Pulmonary artery endothelial cell (primary cell): Measurements from ENCODE around the gene BAX. TPM values are rescaled to one million over a fixed set of nuclear protein-coding genes. Genes with fewer than 3 reads are reported as not detected.

Experiments
- DNase-seq: peaks from one replicate; pipeline ENCODE4 v3.0.0-alpha.2; 2011; ENCODE audit warnings: low read depth, low spot score
- total RNA-seq: library from RNA; depleted of rRNA; stranded (reverse); fragments of >200 nt; gene quantifications from 2 replicates; pipeline ENCODE4 v1.2.3, GENCODE V29; 2014

The BAX gene
- total RNA-seq, 1 donor from 2014 or later = 130 TPM

GRCh38 chr19:48928164-48929025 lies 26.3 kb upstream of the BAX start:
- no peak for DNase-seq

- no peak for DNase-seq
These were observed 21.2 kb upstream of the BAX start, which contains the start of gene DHDH for GRCh38 chr19:48933382-48933932. DHDH (plus strand) TSS chr19:48933699; CDS start chr19:48933722, 23 bp downstream.

- no peak for DNase-seq
These were observed 19.8 kb upstream of the BAX start for GRCh38 chr19:48934837-48935236.

GRCh38 chr19:48935864-48936263 lies 18.8 kb upstream of the BAX start:
- no peak for DNase-seq

- DNase-seq = no peak
These were observed 16.4 kb upstream of the BAX start for GRCh38 chr19:48938256-48938655.

- no peak for DNase-seq
These were observed 13.8 kb upstream of the BAX start for GRCh38 chr19:48940902-48941301.

GRCh38 chr19:48943081-48943480 lies 11.6 kb upstream of the BAX start:
- no peak for DNase-seq

GRCh38 chr19:48945415-48945814 lies 9.3 kb upstream of the BAX start:
- no peak for DNase-seq

GRCh38 chr19:48945817-48946216 lies 8.9 kb upstream of the BAX start:
- no peak for DNase-seq

GRCh38 chr19:48946463-48947257 lies 8.0 kb upstream of the BAX start:
- no peak for DNase-seq

- no peak for DNase-seq
These were observed 7.5 kb upstream of the BAX start for GRCh38 chr19:48947258-48947542.

GRCh38 chr19:48950159-48950558 lies 4.5 kb upstream of the BAX start:
- DNase-seq = no peak

- DNase-seq = no peak
These were observed 3.7 kb upstream of the BAX start for GRCh38 chr19:48950830-48951519.

GRCh38 chr19:48953141-48953540 lies 1.5 kb upstream of the BAX start:
- no peak for DNase-seq

GRCh38 chr19:48953990-48954594 lies 583 bp upstream of the BAX start:
- no peak for DNase-seq

- no peak for DNase-seq
These were observed 758 bp downstream of the BAX start for GRCh38 chr19:48955308-48955958.

GRCh38 chr19:48958006-48958405 lies 3.3 kb downstream of the BAX start:
- no peak for DNase-seq

GRCh38 chr19:48959341-48960239 lies 4.9 kb downstream of the BAX start:
- no peak for DNase-seq

GRCh38 chr19:48961051-48961649 lies 6.5 kb downstream of the BAX start:
- DNase-seq = no peak

GRCh38 chr19:48961673-48962028 lies 7.0 kb downstream of the BAX start:
- no peak for DNase-seq
